GM18499 (cell line): Measurements from ENCODE around the gene LRMDA.

ENCODE experiments used
- ATAC-seq: cut with Tn5 transposase; IDR thresholded peaks from one replicate; pipeline ENCODE4 v1.9.1; 2021; ENCODE audit warnings: moderate number of reproducible peaks; ENCODE audit not compliant: insufficient read depth, unreplicated experiment

Gene LRMDA

DNA sequence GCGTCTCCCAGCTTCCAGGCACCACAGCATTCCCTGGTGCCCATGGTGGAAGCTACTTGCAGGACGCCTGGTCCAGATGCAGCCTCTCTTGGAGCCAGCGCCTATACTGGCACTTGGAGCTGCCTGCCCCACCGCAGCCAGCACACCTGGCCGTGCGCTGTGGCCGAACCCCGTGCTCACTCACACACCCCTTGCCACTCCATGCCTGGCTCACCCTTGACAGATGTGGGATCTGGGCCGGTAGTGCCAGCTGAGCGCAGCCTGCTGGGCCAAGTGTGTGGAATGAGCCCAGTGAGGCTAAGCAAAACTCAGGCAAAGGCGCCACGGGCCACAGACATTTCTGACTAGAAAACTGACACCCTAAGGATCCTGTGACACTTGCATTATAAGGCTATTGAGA is 884.8 kb downstream of the LRMDA start:
- ATAC-seq, result no peak

DNA sequence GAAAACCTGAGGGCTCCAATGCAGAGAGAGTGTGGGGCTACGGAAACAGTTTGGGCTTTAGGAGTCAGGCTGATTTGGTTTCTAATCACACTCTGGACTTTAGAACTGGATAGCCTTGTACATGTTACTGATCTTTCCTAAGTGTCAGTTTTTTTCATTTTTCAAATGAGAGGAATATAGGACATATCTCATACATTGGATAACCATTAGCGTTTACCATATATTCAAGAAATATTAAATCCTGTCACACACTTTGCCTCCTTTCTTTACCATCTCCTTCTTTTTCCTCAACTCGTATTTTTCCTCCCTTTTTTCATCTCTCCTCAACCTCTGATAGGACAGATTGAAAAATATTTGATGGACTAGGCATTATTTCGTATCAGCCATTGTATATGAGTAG is 885.7 kb downstream of the LRMDA start:
- no peak for ATAC-seq

DNA sequence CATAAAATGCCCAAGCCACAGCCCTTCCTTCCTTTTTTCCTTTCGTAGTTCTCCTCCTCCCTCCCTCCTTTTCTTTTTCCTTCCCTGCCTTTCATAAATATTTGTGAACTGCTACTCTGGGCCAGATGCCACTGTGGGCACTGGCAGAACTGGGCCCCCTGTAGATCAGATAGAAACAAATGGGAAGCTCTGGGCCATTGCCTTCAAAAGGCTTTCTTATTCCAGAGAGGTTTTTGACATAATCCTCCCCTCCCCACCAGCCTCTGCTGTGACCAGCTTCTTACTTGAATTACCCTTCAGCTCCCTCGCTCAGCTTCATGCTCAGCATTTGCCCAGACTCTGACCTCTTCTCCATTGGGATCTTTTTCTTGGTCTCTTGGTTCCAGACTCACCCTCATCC is 886.8 kb downstream of the LRMDA start:
- no peak for ATAC-seq

DNA sequence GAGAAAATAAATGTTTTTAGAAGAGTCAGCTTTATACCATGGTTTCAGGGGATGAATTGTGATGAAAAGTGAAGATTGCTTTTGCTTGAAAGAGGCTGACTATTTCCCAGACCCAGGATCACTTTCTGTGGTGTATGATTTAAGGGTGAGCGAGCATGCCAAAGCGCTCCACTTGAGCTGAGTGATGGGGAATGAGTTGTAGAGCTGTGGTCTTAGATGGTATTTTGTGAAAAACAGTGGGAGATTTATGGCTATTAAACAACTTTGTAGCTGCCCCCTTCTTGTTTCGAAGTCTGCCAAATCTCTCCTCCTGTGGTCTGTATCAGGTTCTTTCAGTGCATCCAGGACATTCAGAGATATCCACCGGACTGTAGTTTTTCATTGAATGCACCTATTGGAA is 888.2 kb downstream of the LRMDA start:
- ATAC-seq, result no peak

DNA sequence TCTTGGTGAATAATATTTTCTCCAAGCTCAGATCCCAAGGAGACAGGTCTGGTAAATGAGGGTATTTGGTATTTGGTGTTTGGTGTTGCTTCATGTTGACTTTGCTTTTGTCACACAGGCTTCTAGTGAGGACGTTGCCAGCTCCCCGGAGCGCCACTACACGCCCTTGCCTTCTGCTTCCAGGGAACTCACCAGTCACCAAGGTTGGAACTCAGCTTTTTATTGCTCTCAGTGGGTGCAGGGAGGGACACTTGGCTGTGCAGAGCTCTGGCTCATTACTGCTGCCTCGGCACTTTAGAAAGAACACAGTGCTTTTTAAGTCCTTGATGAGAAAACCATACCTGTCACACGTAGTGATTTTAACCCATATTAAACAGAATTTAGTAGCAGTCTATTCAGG is 892.9 kb downstream of the LRMDA start:
- no peak for ATAC-seq

DNA sequence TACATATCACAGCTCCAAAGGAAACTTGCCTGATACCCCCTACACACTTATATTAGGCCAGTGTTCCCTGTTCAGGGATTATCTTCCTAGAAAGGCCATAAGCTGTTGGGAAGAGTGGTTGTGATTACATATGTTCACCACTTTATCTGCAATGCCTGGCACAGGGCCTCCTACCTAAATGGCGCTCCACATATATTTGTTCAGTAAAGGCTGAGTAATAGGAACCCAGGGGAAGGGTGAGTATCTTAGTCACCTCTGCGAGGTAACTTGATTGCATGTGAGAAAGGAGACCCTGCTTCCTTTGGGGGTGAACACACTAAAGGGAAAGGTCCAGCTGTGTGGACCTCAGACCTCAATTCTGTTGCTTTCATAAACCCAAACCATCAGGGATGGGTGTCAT is 896.0 kb downstream of the LRMDA start:
- no peak for ATAC-seq

DNA sequence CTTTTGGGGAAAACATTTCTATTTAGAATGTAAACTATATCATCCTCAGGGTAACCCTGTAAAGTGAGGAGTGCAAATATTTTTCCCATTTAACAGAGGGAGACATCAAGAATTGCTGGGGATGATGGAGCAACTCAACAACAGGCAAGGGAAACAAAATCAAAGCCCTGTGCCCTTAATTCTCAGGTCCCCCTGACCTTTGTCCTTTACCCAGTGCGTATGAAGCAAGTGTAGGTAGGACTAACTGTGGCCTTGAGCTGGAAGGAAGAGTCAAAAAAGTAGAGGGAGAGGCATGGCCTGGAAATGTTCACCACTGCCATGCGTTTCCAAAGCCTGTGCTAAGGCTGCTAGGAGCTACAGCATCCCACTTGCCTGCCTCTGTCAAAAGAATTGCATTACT is 896.9 kb downstream of the LRMDA start:
- no peak for ATAC-seq

DNA sequence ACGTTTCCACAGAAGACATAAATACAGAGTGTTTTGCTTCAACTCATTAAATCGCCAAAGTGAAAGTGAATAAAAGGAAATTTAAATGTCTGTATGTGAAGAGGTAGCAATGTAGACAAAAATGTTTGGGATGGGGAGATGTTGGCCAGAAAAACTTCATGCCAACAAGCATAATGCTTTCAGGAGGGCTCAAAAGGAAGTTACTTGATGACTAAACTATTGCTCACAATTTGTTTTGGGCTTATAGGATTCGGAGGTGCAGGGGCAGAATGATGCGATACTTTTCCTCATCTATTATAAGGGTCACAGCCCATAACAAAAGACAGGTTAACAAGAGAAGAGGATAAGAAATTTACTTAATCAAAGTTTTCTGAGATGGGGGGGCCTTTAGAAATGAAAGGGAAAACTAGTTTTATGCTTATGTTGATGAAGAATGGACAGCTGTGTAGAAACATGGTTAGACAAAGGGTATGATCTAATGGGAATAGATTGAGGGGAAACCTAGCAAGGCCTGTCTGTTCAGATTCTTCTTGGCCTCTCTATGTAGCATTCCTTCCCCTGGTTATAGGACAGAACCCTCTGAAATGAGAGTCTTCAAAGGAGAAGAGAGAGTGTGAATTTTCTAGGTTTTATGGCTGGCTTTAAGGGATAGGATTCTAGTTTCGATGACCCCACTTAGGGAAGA is 898.6 kb downstream of the LRMDA start:
- ATAC-seq, result no peak

DNA sequence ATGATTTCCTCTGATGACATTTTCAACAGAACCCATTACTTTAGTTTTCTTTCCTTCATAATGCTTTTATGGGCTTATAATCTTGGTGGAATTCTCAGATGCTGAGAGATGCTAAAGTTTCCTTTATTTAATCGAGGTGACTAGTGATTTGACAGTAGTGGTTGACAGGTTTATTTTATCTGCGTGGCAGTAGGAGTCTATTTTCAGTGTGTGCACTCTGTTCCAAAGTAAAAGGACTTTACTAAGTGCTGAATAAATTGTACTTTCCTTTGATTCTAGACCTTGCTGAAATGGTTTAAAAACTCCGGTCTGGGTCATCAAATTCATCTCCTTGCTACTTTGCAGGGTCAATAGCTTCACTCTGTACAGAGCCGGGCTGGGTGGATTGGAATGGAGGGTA is 900.3 kb downstream of the LRMDA start:
- no peak for ATAC-seq

DNA sequence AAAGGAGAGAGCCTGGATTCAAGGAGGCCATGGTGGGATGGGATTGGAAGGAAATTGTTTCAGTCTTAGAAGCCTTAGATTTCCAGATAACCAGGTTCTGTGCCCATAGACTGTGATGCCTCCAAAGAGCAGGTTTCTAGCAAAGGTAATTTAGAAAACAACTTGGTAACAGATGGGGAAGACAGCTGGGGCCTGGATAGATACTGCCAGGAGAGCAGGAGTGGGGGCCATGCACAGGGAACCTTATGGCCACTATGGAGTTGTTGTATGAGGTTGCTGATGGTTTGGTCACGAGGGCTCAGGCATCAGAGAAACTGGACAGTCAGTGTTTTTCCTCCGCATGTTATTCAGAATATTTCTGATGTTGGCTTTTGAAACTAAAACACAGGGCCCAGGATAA is 901.9 kb downstream of the LRMDA start:
- no peak for ATAC-seq

DNA sequence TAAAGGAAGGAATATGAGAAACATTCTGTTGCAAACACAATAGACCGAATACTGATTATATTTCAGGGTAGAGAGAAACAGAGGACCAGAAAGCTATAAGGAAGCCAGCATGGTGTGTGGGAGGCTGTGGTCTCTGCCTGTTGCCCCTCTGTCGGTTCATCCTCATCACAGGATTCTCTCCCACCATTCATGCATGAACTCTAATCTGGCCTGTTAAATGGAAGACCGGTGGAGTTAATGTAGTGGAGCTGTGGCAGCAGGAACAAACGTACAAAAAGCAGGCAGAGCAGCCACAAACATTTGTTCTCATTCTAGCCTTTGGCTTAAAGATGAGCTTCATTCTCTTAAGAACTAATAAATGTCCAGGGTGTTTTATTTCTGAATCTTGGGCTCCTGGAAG is 902.4 kb downstream of the LRMDA start:
- no peak for ATAC-seq

DNA sequence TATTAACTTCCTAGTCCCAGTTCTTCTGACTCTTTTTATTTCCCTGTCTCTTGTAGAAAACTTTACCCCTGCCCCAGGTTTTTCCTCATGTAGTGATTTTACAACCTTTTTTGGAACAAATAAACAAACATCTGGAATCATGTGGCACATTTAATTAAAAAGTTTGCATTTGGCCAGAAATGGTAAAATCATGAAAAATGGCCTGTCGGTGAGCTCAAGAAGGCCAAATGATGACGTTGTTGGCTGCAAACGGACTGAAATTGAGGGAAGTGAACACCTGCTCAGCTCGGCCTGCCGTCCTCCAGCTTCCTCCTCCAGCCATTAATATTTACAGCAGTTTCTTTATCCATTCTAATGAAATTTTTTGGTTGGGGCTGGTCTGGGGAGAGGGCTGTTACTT is 902.8 kb downstream of the LRMDA start:
- ATAC-seq, result no peak

DNA sequence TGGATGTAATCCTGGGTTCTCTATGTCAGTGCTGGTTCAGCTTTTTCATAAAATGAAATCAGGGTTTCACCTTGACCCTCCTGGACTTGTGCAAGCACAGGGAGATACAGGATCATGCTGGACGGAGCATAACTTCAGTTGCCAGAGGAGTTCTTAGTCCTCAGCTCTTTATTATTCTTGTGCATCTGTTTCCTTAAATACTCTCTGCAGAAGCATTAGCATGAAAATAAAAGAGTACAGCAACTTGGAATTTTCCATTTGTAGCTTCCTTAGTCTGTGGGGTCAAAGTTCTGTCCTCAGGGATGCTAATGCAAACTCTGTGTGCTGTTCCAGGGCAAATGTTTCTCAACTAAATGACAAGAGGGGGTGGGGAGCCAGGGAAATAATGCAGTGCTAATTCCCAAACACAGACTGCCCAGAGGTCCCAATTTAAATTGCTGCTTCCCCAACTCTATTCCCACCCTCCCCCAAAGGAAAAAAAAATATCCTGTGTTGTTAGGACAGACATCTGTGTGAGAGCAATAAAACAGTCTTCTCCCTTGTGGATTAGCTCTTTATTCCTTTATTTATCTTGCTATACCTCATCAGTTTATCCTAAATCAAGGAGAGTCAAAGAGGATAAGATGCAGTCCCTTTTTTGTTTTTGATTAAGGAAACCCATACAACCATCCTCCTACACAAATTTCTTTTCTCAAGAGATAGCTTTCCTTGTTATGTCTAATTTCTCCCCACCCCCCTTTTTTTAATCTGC is 905.0 kb downstream of the LRMDA start:
- no peak for ATAC-seq

DNA sequence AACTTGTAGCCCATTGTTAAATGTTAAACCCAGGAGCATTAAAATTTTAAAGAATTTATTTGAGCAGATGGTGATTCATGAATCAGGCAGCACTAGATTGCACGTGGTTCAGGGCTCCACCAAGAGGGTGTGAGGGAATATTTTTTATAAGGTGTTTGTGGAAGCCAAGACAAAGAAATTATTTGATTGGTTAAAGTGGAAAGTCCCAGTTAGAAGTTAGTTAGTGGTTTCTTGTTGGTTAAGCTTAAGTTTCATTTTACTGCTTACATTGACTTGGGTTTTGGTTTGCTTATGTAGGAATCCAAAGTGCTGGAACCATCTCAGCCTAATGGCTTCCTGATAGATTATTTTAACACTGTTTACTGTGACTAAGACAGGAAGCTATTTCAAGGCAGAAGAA is 906.2 kb downstream of the LRMDA start:
- ATAC-seq, result no peak

DNA sequence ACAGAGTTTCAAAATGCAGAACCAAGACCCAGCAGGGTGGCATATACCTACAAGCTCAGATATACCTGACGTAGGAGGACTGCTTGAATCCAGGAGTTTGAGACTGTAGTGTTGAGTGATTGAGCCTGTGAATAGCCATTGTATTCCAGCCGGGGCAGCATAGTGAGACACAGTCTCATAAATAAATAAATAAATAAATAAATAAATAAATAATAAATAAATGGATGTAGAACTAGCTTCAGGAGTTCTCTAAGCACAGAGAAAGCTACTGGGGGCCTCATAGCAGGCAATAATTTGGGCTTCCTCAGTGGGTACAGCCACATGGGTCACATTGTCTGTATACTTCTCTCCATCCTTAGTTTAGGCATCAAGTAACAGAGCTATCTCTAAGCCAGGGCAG is 906.8 kb downstream of the LRMDA start:
- no peak for ATAC-seq

DNA sequence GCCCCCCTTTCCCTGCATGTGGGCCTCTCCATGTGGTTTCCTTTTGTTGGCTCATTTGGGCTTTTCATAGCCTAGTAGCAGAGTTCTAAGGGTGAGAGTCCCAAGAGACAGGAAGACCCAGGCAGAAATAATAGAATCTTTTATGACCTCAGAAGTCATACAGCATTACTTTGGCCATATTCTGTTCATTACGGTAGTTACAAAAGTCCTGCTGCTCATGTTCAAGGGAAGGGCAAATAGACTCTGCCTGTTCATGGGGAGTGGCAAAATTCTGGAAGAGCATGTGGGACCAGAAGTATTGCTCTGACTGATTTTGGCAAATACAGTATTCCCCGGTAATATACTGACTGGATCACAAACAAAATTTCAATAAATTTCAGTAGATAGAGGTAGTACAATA is 910.3 kb downstream of the LRMDA start:
- no peak for ATAC-seq

DNA sequence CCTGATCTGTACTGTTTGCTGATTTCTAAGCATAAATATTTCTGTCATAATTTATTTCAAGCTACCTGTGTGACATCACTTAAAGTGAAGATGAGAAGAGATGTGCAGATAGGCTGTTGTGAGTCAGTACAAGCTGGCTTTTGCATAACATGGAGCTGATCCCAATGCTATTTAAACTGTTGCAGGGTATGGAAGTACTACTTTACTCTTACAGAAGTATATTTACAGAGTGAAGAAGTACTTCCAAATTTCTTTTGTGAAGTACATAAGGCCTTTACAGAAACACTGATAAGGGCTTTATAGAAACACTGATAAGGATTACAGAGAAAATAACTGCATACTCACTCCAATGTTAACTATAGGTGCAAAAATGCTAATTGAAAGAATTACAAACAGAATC is 911.6 kb downstream of the LRMDA start:
- ATAC-seq, result no peak

DNA sequence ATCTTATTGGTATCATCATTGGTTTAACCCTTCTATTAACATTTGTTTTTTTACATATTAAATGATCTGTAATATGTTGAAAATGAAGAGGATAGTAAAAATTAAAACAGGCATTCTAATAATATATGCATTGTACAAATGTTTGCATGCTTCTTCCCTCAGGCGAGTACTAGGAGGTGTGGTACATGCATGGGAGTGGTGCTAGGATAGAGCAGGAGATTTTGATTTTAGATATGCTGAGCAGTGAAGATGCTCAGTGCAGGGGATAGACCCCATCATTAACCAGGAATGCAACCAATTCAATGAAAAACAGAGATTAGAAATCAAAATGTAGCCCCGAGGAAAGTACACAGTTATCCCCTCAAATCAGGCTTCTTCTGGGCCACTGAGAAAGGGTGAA is 916.4 kb downstream of the LRMDA start:
- ATAC-seq, result no peak

DNA sequence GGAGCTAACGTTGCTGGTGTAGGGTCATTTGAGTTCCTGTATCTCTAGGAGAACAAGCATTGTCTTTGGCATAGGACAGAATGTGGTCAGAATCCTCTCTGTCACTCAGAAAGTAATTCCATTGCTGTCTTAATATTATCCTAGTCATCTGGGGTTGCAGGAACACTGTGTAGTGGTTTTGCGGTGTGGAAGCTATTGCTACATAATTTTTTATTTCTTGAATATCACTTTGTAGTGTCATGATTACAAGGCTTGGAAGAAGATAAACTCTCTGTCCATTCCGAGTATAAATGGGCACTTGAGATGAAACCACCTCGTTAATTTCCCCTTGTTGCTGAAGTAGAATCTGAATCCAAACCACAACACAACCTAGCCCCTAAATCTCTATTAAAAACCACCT is 919.2 kb downstream of the LRMDA start:
- no peak for ATAC-seq

DNA sequence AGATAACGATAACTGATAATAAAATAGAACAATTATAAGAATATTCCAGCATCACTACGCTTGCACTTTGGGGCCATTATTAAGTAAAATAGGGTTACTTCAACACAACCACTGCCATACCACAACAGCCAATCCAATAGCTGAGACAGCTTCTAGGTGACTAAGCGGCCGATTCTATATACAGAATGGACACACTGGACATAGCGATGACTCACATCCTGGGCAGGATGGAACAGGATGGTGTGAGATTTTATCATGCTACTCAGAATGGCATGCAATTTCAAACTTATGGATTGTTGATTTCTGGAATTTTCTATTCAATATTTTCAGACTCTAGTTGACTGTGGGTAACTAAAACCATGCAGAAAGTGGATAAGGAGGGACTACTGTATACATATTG is 920.9 kb downstream of the LRMDA start:
- ATAC-seq, result no peak

DNA sequence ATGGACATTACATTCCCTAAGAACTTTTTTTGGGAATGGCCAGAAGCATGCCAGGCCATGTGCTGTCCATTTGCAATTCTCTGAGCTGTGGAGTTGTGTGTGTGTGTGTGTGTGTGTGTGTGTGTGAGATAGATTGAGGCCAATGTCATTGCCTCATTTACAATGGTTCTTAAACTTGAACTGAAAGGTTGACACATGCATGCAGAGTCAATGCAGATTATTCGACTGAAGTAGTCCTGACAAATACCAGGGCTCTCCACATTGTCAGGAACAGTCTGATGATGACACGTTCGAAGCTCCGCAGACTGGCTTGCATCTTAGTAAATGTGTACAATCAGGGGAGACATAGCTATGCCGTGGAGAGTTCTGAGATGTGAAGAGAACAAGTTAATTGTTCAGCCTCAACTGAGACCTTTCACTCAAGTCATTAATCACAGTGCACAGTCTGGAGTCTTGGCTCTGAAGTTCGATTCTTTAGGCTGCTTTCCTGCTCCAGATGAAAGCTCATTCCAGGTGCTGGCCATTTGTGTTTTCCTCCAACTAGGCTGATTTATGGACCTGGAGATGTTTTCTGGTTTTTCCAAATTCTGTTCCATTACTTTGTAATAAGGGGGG is 921.9 kb downstream of the LRMDA start:
- no peak for ATAC-seq

DNA sequence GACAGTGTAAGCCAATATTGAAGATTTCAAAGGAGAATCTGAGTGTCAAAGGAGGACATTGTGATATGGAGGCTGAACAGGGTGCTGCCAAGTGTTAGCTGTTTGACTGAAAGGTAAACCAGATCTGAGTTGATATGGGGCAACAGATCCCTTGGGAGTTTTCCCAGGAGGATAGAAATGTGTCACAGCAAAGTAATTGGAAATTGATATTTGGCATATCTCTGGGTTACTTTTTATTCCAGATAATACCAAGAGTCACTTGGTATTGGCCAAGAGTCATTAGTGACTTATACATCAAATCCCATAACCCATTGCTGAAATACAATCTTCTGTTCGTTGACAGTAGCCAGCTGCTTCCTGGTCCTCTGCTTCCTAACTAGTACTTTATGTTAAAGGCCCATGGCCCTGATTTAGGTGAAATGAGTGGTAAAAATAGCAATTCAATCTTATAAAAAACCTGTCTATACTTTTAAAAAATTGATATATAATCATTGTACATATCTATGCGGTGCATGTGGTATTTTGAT is 922.9 kb downstream of the LRMDA start:
- no peak for ATAC-seq
